HG02610 (cell line): ENCODE measurements around the gene HPD.

ENCODE experiments used
- ATAC-seq: cut with Tn5 transposase; IDR thresholded peaks from one replicate; pipeline ENCODE4 v1.9.1; 2021; ENCODE audit warnings: mild to moderate bottlenecking, moderate library complexity; ENCODE audit not compliant: unreplicated experiment

The HPD gene

GRCh38 chr12:121812320-121812871 lies 46.3 kb downstream of the HPD start:
- no peak for ATAC-seq

GRCh38 chr12:121811434-121812319 lies 47.0 kb downstream of the HPD start:
- peak; percentile 65 for ATAC-seq

GRCh38 chr12:121810833-121811433 lies 47.7 kb downstream of the HPD start:
- ATAC-seq, result no peak

GRCh38 chr12:121810234-121810817 lies 48.3 kb downstream of the HPD start:
- ATAC-seq, result no peak

GRCh38 chr12:121809712-121810116 lies 48.9 kb downstream of the HPD start:
- no peak for ATAC-seq

- ATAC-seq, result no peak
Observed at GRCh38 chr12:121808623-121809022, 50.0 kb downstream of the HPD start.

GRCh38 chr12:121807642-121808347 lies 50.9 kb downstream of the HPD start:
- no peak for ATAC-seq

- no peak for ATAC-seq
Observed at GRCh38 chr12:121806546-121807423, 51.9 kb downstream of the HPD start.

- no peak for ATAC-seq
Observed at GRCh38 chr12:121806009-121806545, 52.6 kb downstream of the HPD start.

- no peak for ATAC-seq
Observed at GRCh38 chr12:121805171-121806008, 53.3 kb downstream of the HPD start.

- no peak for ATAC-seq
Observed at GRCh38 chr12:121804417-121805111, 54.1 kb downstream of the HPD start.

- ATAC-seq, result no peak
Observed at GRCh38 chr12:121803861-121804416, 54.7 kb downstream of the HPD start, which contains the start of gene SETD1B. Gene SETD1B (plus strand): TSS chr12:121804009. CDS start chr12:121804738, 729 bp downstream.

GRCh38 chr12:121802843-121803698 lies 55.6 kb downstream of the HPD start:
- peak; percentile 38 for ATAC-seq

GRCh38 chr12:121802485-121802842 lies 56.2 kb downstream of the HPD start:
- ATAC-seq, result no peak

- no peak for ATAC-seq
Observed at GRCh38 chr12:121801595-121802484, 56.8 kb downstream of the HPD start.
